Measurements from ENCODE around the gene ERI3. TPM values are rescaled to one million over a fixed set of nuclear protein-coding genes. Genes with fewer than 3 reads are reported as not detected.

Gene ERI3
- total RNA-seq, 2 donors from 2014 or later = 38.0 to 40.4 TPM

DNA sequence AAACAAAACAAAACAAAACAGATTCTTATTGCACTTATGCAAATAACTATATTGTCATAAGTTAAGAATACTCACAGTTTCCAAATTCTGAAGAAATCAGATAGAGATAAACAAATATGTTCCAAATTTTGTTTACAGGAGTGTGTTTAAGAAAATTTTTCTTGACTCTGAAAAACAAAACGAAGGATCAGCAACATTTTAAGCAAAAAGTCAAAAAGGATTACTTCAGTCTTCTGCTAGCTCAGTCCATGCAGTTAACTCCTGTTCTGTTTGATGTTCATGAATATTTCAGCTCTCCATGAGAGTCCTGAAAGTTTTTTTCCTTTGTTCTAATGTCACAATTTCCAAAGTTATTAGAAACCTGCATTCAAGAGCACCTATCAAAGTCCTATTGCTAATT, 180.4 kb downstream of the ERI3 start:
- no peak overlapping the region for H3K27ac ChIP-seq
- H3K4me3 ChIP-seq = no peak overlapping the region
- H3K27me3 ChIP-seq = no peaks in the 10 kb centered on the region
- no peak for DNase-seq (ENCODE audit: low spot score)
- no peaks in the 10 kb centered on the region for H3K4me1 ChIP-seq
- TF ChIP-seq, protein P1, sequence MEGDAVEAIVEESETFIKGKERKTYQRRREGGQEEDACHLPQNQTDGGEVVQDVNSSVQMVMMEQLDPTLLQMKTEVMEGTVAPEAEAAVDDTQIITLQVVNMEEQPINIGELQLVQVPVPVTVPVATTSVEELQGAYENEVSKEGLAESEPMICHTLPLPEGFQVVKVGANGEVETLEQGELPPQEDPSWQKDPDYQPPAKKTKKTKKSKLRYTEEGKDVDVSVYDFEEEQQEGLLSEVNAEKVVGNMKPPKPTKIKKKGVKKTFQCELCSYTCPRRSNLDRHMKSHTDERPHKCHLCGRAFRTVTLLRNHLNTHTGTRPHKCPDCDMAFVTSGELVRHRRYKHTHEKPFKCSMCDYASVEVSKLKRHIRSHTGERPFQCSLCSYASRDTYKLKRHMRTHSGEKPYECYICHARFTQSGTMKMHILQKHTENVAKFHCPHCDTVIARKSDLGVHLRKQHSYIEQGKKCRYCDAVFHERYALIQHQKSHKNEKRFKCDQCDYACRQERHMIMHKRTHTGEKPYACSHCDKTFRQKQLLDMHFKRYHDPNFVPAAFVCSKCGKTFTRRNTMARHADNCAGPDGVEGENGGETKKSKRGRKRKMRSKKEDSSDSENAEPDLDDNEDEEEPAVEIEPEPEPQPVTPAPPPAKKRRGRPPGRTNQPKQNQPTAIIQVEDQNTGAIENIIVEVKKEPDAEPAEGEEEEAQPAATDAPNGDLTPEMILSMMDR (IDR thresholded peaks at IDR 0.05) = no peak
- H3K9me3 ChIP-seq = peaks cover 0 to 2% of the 10 kb centered on the region in 2 donors
- H3K36me3 ChIP-seq = no peaks in the 10 kb centered on the region

Other genes with a start within 250 kb of the ERI3 start
- gene KLF17, start 236.4 kb downstream of the ERI3 start, total RNA-seq = not detected
- gene KLF18, start 213.6 kb downstream of the ERI3 start, total RNA-seq = not detected
- 10 to 100 TPM; 23.0 to 32.1 TPM for gene DMAP1, start 141.8 kb downstream of the ERI3 start, total RNA-seq
- gene RNF220, start 50.0 kb upstream of the ERI3 start, total RNA-seq = 10 to 100 TPM; 76.1 to 91.6 TPM

Data from right atrium auricular region (tissue), 2 donors.